NCI-H748 treated with DMSO at 0.1 percent for 48 hours (cell line): Measurements from ENCODE around the gene IGIP.

Experiments
- DNase-seq: peaks from one replicate; lab custom pipeline; 2025; lab: John Stamatoyannopoulos, UW

IGIP gene

GRCh38 chr5:140165101-140165922 is 39.6 kb downstream of the IGIP start:
- no peak for DNase-seq

DNA sequence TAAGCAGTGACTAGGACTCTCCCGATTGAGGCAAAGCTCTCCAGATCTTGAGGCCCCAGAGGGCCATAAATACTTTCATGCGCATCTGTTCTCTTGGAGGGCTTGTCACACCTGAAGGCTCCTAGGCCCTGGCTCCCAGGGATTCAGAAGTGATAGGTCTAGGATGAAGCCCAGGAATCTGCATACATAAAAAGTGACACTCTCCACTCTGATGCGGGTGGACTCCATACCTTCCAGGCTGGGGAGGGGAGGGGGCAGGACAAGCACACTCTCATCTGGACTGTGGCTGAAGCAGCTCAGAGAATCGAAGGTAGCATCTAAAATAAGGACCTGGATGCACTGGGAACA is 40.2 kb downstream of the IGIP start:
- no peak for DNase-seq

GRCh38 chr5:140166911-140167310 is 41.2 kb downstream of the IGIP start:
- no peak for DNase-seq

- DNase-seq: no peak
Observed at GRCh38 chr5:140168371-140168770, 42.6 kb downstream of the IGIP start.

DNA sequence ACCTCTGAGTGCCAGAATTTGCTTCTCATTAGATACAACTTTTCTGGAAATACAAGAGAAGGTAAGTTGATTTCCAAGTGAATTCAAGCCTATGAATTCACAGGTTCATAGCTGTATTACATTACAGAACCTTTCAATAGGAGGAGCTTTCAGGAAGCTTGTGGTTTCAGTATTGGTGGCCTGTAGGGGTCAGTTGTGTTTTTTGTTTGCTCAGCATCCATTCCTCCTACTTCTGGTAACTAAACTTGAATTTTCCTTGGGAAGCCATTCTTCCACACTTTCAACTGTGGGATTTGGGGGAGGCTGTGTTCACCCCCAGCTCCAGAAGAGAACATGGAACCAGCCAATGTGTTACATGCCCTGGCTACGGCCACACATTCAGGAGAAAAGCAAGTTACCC is 43.7 kb downstream of the IGIP start:
- DNase-seq: no peak

- DNase-seq: no peak
Observed at GRCh38 chr5:140172483-140172882, 46.7 kb downstream of the IGIP start.

- DNase-seq: no peak
Observed at GRCh38 chr5:140174014-140174413, 48.3 kb downstream of the IGIP start.

- DNase-seq: peak; percentile 87
Observed at GRCh38 chr5:140174465-140175366, 49.0 kb downstream of the IGIP start, which contains the start of gene CYSTM1. CYSTM1 (plus strand) TSS chr5:140175188; CDS start chr5:140194466, 19,278 bp downstream.

DNA sequence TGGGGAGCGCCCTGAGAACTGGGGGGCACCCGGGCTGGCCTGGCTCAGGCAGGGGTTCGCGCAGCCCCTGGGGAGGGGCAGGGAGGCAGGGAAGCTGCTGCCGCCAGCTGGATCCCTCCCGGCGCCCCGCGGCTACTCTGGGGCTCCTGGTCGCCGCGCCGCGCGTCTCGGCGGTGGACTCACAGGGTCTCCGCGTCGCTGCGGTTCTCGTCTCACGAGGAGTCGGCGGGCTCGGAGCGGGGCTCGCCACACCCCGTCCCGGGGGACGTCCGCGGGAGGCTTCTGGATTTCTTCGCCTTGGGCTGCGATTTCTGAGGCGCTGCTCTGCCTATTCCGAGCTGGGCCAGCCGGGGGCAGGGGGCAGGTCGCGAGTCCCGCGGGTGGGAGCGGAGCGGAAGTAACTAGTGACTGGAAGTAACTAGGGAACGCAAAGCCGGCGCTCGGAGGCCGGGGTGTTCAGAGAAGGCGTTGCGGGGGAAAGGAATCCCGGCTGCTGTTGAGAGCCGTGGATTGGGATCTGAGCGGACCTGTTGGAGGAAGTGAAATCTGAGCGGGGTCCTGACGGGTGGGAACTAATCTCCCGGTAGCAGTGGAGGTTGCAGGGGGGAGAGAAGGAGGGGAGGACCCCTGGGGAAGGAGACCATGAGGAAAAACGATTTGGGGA is 49.8 kb downstream of the IGIP start:
- peak; percentile 33 for DNase-seq

DNA sequence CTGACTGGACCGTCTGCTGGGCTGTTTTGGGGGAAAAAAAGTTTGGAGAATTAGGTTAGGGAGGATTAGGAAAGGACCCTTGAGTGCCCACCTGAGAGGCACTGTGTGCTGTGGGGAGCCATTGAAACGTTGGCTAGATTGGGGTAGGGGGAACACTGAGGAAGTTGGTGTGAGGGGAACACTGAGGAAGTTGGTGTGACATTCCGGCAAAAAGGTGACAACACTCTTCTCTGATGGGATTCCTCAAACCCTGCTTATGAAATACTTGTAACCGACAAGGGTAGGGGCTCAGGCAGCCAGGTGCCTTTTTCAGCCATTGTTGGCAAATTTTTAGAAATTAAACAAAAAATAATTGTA is 50.3 kb downstream of the IGIP start:
- DNase-seq: no peak

GRCh38 chr5:140178086-140178410 is 52.3 kb downstream of the IGIP start:
- no peak for DNase-seq

- DNase-seq: no peak
Observed at GRCh38 chr5:140178482-140179116, 52.9 kb downstream of the IGIP start.
